GM12873 (cell line): ENCODE measurements around the gene GNB1.

ENCODE experiments used
- TF ChIP-seq, protein P1 (sequence below): IDR thresholded peaks from 2 replicates; pipeline ENCODE4 v1.5.1; 2012; ENCODE audit warnings: low read depth, mild to moderate bottlenecking, moderate library complexity, low read length, control low read depth; ENCODE audit not compliant: insufficient read depth; ENCODE audit errors: missing control alignments

GNB1 gene

DNA sequence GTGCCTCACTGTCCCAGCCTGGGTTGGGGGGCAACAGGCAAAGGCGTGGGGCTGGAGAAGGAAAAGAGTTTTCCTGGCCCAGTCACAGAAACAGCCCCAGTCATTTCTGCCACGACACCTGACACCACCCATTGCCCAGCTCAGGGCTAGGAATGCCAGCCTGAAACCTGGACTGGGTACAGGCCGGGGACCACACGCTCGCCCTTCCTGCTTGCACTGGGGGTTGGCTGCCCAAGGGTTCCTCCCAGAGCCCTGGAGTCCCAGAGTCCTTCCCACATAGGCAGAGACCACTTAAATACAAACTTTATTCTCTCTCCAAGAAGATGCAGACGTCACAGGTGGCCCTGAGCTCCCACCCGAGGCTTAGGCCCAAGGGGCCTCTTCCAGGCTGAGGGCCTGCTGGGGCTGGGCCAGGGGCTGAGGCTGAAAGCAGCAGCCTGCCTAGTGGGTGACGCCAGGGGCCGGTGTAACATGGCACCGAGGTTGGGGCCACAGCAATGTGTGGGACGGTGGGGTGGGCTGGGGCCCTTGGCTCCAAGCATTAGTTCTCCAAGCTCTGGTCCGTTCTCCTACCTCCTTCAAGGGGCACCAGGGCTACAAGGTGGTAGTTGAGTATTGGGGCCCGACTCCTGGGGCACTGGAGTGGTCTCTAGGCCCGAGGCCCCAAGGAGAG is 26.6 kb upstream of the GNB1 start:
- TF ChIP-seq, protein P1, sequence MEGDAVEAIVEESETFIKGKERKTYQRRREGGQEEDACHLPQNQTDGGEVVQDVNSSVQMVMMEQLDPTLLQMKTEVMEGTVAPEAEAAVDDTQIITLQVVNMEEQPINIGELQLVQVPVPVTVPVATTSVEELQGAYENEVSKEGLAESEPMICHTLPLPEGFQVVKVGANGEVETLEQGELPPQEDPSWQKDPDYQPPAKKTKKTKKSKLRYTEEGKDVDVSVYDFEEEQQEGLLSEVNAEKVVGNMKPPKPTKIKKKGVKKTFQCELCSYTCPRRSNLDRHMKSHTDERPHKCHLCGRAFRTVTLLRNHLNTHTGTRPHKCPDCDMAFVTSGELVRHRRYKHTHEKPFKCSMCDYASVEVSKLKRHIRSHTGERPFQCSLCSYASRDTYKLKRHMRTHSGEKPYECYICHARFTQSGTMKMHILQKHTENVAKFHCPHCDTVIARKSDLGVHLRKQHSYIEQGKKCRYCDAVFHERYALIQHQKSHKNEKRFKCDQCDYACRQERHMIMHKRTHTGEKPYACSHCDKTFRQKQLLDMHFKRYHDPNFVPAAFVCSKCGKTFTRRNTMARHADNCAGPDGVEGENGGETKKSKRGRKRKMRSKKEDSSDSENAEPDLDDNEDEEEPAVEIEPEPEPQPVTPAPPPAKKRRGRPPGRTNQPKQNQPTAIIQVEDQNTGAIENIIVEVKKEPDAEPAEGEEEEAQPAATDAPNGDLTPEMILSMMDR = no peak

GRCh38 chr1:1916851-1917251 is 26.0 kb upstream of the GNB1 start:
- TF ChIP-seq, protein P1 = no peak

DNA sequence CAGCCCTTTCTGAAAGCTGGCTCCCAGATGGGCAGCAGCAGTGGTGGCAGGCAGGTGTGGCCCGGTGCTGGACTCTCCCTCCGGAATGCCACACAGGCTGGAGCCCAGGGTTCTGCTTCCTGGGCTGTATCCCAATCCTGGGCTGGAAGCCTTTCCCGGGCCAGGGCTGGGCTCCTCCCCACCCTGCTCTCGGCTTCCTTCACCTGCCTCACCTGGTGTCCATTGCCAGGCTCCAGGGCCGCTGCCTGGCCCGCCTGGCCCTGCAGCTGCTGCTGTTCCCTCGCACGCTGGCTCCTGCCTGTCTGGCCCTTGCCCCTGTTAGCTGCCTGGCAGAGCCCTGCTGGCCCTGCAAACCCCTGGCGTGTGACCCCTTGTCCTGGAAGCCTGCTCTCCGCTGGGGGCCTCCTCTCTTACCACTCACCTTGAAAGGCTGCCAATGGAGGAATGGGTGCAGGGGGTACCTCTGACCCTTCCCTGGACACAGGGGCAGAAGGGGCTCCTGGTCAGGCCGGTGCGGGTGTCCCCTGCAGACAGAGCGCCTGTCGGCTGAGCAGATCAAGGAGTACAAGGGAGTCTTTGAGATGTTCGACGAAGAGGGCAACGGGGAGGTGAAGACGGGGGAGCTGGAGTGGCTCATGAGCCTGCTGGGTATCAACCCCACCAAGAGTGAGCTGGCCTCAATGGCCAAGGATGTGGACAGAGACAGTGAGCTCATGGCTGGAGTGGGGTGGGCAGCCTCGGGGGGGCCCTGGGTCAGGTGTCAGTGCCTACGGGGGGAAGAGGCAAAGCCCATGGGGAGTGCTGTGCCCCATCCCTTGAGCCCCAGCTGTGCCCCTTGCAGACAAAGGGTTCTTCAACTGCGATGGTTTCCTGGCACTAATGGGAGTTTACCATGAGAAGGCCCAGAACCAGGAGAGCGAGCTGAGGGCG is 25.3 kb upstream of the GNB1 start:
- TF ChIP-seq, protein P1 = no peak

DNA sequence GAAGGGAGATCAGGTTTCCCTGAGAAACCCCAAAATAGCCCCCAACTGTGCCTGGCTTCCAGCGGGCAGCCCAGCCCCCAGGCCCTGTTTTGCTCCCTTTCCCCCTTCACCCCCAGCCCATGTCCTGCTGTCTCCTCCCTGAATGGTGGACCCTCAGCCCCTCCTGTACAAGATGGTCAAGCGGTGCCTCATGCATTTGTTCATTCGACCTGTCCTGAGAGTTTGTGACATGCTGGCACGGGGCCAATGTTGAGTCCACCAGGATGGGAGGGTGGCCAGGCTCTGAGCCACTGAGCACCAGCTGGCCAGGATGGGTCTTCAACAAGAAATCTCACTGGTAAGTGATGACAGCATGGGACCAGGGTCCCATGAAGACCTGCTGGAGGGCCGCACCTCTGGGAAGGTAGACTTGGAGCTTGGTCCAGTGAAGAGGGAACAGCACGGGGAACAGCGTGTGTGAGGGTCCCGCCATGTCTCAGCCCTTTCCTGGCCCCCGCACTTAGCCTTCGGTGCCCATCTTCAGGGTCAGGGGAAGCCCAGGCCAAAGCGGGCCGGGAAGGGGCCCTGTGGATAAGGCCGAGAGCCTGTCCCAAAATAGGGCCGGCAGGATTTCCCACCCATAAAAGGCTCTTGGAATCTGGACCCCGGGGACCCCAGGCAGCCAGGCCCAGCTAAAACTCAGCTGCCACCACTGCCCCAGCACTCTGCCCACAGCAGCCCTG is 24.2 kb upstream of the GNB1 start, which contains the start of gene CALML6:
CALML6 (plus strand) TSS at position 290 of the 722 bp plus-strand sequence; CDS start at position 311, 21 bp downstream.
- TF ChIP-seq, protein P1 = no peak

DNA sequence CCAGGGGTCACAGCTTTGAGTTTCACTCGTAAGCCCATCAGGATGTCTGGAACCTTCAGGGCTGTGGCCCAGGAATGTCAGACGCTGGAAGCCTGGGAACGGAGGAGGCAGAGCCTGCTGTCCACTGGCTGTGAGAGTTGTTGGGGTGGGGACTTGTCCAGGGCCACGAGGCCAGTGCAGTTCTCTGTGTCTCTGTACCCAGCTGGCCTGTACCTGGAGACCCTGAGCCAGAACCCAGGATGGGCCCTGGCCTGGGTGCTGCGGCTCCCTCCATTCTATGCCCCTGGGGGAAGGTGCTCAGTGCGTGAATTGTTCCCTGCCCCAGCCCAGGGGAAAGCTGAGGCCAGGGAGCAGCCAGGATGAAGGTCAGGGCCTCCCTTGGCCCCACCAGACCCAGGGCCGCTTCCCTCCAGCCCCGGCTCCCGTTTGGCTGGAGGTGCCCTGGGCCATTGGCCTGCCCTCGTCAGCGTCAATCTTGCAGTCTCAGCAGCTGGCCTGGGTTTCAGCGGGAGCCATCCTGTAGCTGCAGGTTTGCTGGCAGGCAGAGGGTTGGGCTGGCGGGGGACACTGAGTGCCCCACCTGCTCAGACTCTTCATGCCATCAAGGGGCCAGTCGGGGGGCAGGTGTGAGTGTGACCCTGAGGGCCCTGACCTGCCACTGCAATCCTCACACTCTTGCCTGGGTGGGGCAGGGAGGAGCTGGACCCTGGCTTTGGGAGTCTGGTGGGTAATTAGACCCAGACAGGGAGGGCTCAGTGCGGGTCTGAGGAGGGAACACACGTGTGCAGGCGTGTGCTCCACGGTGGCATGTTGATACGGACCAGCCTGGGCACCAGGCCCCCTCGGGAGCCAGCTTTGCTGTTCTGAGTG is 23.4 kb upstream of the GNB1 start:
- TF ChIP-seq, protein P1 = no peak

GRCh38 chr1:1911350-1912041 is 20.6 kb upstream of the GNB1 start:
- TF ChIP-seq, protein P1 = no peak
